IMR-90 (cell line): ENCODE measurements around the gene ZNF236. TPM values are rescaled to one million over a fixed set of nuclear protein-coding genes. Genes with fewer than 3 reads are reported as not detected.

Source experiments
- ATAC-seq: fragments of 200-7000 bp; cut with Tn5 transposase; 2 replicates; pipeline ENCODE4 v1.9.1; 2020; ENCODE audit warnings: low read depth, mild to moderate bottlenecking, moderate library complexity
- BruUV-seq: library from RNA; stranded (reverse); fragments of 400-500 nt; replicated peaks from 2 replicates; lab custom pipeline; 2021; lab: Mats Ljungman, UMichigan
- CTCF ChIA-PET: fragments of 300-600 bp; formaldehyde crosslinking; extraction: SDS; loops from one replicate; lab custom pipeline; 2021; ENCODE audit warnings: antibody characterized with exemption; lab: Yijun Ruan, JAX
- POLR2A ChIA-PET: fragments of 300-600 bp; sonication (Branson Sonifier 250); formaldehyde crosslinking; loops from one replicate; lab custom pipeline; 2022; ENCODE audit warnings: antibody characterized with exemption; ENCODE audit not compliant: unreplicated experiment; lab: Charles Lee
- DNase-seq: peaks from one replicate; pipeline ENCODE4 v3.0.0; 2013
- H2AFZ ChIP-seq: replicated peaks from 2 replicates; pipeline ENCODE3; 2013; ENCODE audit warnings: low read length, mild to moderate bottlenecking; ENCODE audit not compliant: poor library complexity
- H2AK5ac ChIP-seq: 2 replicates; pipeline ENCODE4 v1.6.1; 2013; ENCODE audit warnings: low read depth, low read length, inconsistent platforms
- H2AK9ac ChIP-seq: replicated peaks from 2 replicates; pipeline ENCODE3; 2013; ENCODE audit warnings: mild to moderate bottlenecking, low read depth, low read length, moderate library complexity; ENCODE audit not compliant: poor library complexity
- H2BK120ac ChIP-seq: 2 replicates; pipeline ENCODE4 v1.6.1; 2013; ENCODE audit warnings: low read depth, low read length, inconsistent platforms
- H2BK15ac ChIP-seq: 3 replicates; pipeline ENCODE4 v1.6.1; 2013; ENCODE audit warnings: low read depth, low read length, inconsistent platforms
- H2BK20ac ChIP-seq: 2 replicates; pipeline ENCODE4 v1.6.1; 2013; ENCODE audit warnings: low read depth, mild to moderate bottlenecking, inconsistent platforms, low read length, moderate library complexity
- H2BK5ac ChIP-seq: 2 replicates; pipeline ENCODE4 v1.6.1; 2013; ENCODE audit warnings: mild to moderate bottlenecking, low read depth, low read length, inconsistent platforms; ENCODE audit not compliant: poor library complexity, severe bottlenecking
- H3K14ac ChIP-seq: replicated peaks from 2 replicates; pipeline ENCODE4 v1.6.1; 2013; ENCODE audit warnings: low read depth, low read length, inconsistent platforms
- H3K18ac ChIP-seq: 2 replicates; pipeline ENCODE4 v1.6.1; 2013; ENCODE audit warnings: low read depth, low read length, control low read depth
- H3K23ac ChIP-seq: 2 replicates; pipeline ENCODE4 v1.6.1; 2013; ENCODE audit warnings: low read depth, low read length, inconsistent platforms
- H3K27ac ChIP-seq: 2 replicates; pipeline ENCODE4 v1.5.1; 2013; ENCODE audit warnings: mild to moderate bottlenecking, control low read depth, low read length; ENCODE audit not compliant: insufficient read depth
- H3K27me3 ChIP-seq: 2 replicates; pipeline ENCODE4 v1.6.1; 2013; ENCODE audit warnings: low read length; ENCODE audit not compliant: control insufficient read depth, insufficient read depth
- H3K36me3 ChIP-seq: 2 replicates; pipeline ENCODE4 v1.6.1; 2013; ENCODE audit warnings: low read length, mixed read lengths; ENCODE audit not compliant: control insufficient read depth, insufficient read depth
- H3K4ac ChIP-seq: 2 replicates; pipeline ENCODE4 v1.6.1; 2013; ENCODE audit warnings: low read depth, low read length, inconsistent platforms
- H3K4me1 ChIP-seq: 2 replicates; pipeline ENCODE4 v1.6.1; 2013; ENCODE audit warnings: low read length, mixed read lengths; ENCODE audit not compliant: control insufficient read depth, insufficient read depth
- H3K4me2 ChIP-seq: 2 replicates; pipeline ENCODE4 v1.6.1; 2013; ENCODE audit warnings: low read depth, mild to moderate bottlenecking, control low read depth, low read length, moderate library complexity
- H3K4me3 ChIP-seq: 2 replicates; pipeline ENCODE4 v1.5.1; 2013; ENCODE audit warnings: low read depth, mild to moderate bottlenecking, control low read depth, low read length, moderate library complexity; ENCODE audit not compliant: insufficient read depth
- H3K56ac ChIP-seq: 2 replicates; pipeline ENCODE4 v1.6.1; 2013; ENCODE audit warnings: low read length, inconsistent platforms; ENCODE audit not compliant: insufficient read depth; ENCODE audit errors: extremely low read depth
- H3K79me1 ChIP-seq, 2 experiments: 2 replicates each; pipeline ENCODE4 v1.6.1; 2013; ENCODE audit warnings: low read length in 2 of 2, inconsistent platforms in 1 of 2, low read depth in 1 of 2
- H3K9ac ChIP-seq: 2 replicates; pipeline ENCODE4 v1.6.1; 2013; ENCODE audit warnings: low read depth, low read length, control low read depth
- H3K9me1 ChIP-seq: 2 replicates; pipeline ENCODE4 v1.6.1; 2013; ENCODE audit warnings: low read length, inconsistent platforms; ENCODE audit not compliant: insufficient read depth
- H3K9me3 ChIP-seq: 2 replicates; pipeline ENCODE4 v1.6.1; 2013; ENCODE audit warnings: low read length; ENCODE audit not compliant: control insufficient read depth, insufficient read depth
- H4K20me1 ChIP-seq: 2 replicates; pipeline ENCODE4 v1.6.1; 2013; ENCODE audit warnings: low read length, inconsistent platforms; ENCODE audit not compliant: insufficient read depth
- H4K5ac ChIP-seq: 2 replicates; pipeline ENCODE4 v1.6.1; 2013; ENCODE audit warnings: mild to moderate bottlenecking, low read depth, low read length, control low read depth
- H4K8ac ChIP-seq, 2 experiments: 2 replicates each; pipeline ENCODE4 v1.6.1; 2013; ENCODE audit warnings: low read depth in 2 of 2, low read length in 2 of 2, control low read depth in 1 of 2, inconsistent platforms in 1 of 2
- H4K91ac ChIP-seq: 2 replicates; pipeline ENCODE4 v1.6.1; 2013; ENCODE audit warnings: low read depth, low read length, inconsistent platforms; ENCODE audit not compliant: insufficient read depth
- CHD1 ChIP-seq: IDR thresholded peaks from 2 replicates; pipeline ENCODE4 v1.6.1; 2012; ENCODE audit warnings: low read depth, low read length, improper control_type of control experiment
- MAFK ChIP-seq: IDR thresholded peaks from 2 replicates; pipeline ENCODE4 v1.6.1; 2012; ENCODE audit warnings: low read depth, low read length, improper control_type of control experiment
- POLR2A ChIP-seq: IDR thresholded peaks from 2 replicates; pipeline ENCODE4 v1.6.1; 2012; ENCODE audit warnings: mild to moderate bottlenecking, low read depth, low read length
- WGBS, 2 experiments: methylation state at CpG; one replicate each; pipeline versions ENCODE4 v1.1.5 to v1.1.7; 2013; ENCODE audit warnings: missing lambda C conversion rate in 2 of 2; ENCODE audit not compliant: insufficient read length in 1 of 2; ENCODE audit errors: extremely low coverage in 2 of 2; 5-methylcytosine and 5-hydroxymethylcytosine counted together
- dilution Hi-C: fragments of 300-500 bp; cut with HindIII; formaldehyde crosslinking; loops from one replicate; pipeline ENCODE4 v1.14.3; 2018; ENCODE audit warnings: low sequenced_read_pairs; ENCODE audit not compliant: unreplicated experiment
- in situ Hi-C: fragments of 300-500 bp; cut with MboI; formaldehyde crosslinking; loops from 3 replicates; pipeline ENCODE4 v1.14.3; 2019; ENCODE audit warnings: low sequenced_read_pairs, inconsistent platforms, mixed read lengths
- intact Hi-C: fragments of 100-400 bp; cut with micrococcal nuclease; formaldehyde crosslinking; loops from 2 replicates; pipeline ENCODE4 v1.10.0; 2022
- polyA plus RNA-seq, 3 experiments: library from polyadenylated mRNA; depleted of rRNA; stranded (reverse); fragments of >200 nt; gene quantifications; 2 replicates each; pipeline ENCODE4 v1.2.3, GENCODE V29; 2012; ENCODE audit warnings: low replicate concordance in 1 of 3
- total RNA-seq: library from RNA; depleted of rRNA; stranded (reverse); fragments of >200 nt; gene quantifications from 2 replicates; pipeline ENCODE4 v1.2.3, GENCODE V29; 2012

ZNF236 gene
- total and polyA plus RNA-seq, 2 of the 4 experiments (the other 2 are of a cell fraction): 3.6 to 9.7 TPM

- Histone ChIP-seq H3K23ac (no peak overlapping the region), H3K18ac (no peak overlapping the region), H2AFZ (no peak overlapping the region), H3K4me1 (no peaks in the 10 kb centered on the region; the same call in 1 of the 2 replicates), H4K91ac (no peak overlapping the region), H3K4ac (no peak overlapping the region), H3K56ac (no peak overlapping the region), H3K36me3 (no peaks in the 10 kb centered on the region; the same call in 1 of the 2 replicates), H3K4me3 (no peak overlapping the region), H3K27ac (no peak overlapping the region), H2BK20ac (no peak overlapping the region), H3K9ac (no peak overlapping the region), H3K14ac (no peak overlapping the region), H3K4me2 (no peak overlapping the region), H2AK5ac (no peak overlapping the region; the same call in 1 of the 2 replicates), H3K27me3 (peaks cover 8% of the 10 kb centered on the region), H4K20me1 (no peaks in the 10 kb centered on the region), H4K5ac (no peak overlapping the region), H2BK15ac (no peak overlapping the region), H3K9me3 (no peaks in the 10 kb centered on the region), H2AK9ac (peak overlapping the region; percentile 71), H3K9me1 (no peaks in the 10 kb centered on the region), H2BK120ac (no peak overlapping the region), H3K79me1 (no peaks in the 10 kb centered on the region), H4K8ac (no peak overlapping the region), H2BK5ac (no peak overlapping the region)
- WGBS, 2 experiments: 86% methylated on average over 2 of the region's 10 CpGs; no CpG with 5 or more reads in 1 of the 2 experiments
- TF ChIP-seq POLR2A (no peak), CHD1 (no peak), MAFK (no peak)
- ATAC-seq: peak; percentile 5
- no peak for DNase-seq
- POLR2A ChIA-PET: no interaction called here
- in situ Hi-C loops: loop anchor here (10.0 kb wide), 1 partner anchor 179 kb away; no protein-coding TSS in a partner anchor
- dilution Hi-C loops: no loop called here
- CTCF ChIA-PET: interaction anchor here (0.5 to 1.2 kb wide), 3 partner anchors 62 to 212 kb away, joined by 3 to 5 read pairs (median 5); no protein-coding TSS in a partner anchor
- intact Hi-C loops: loop anchor here (1.0 to 2.0 kb wide), 2 partner anchors 61 to 181 kb away; no protein-coding TSS in a partner anchor
- no TSS peak for BruUV-seq
These were observed 161.3 kb downstream of the ZNF236 start for GRCh38 chr18:76983613-76984051.
